ENCODE measurements around the gene FAM47E. TPM values are rescaled to one million over a fixed set of nuclear protein-coding genes. Genes with fewer than 3 reads are reported as not detected.

The FAM47E gene
- total and polyA plus RNA-seq, 4 donors, result 0.85 to 2.5 (median 1.7) TPM

GRCh38 chr4:76256968-76257367 is 5.4 kb downstream of the FAM47E start:
- no peaks in the 10 kb centered on the region for H3K36me3 ChIP-seq (ENCODE audit: control insufficient read depth in 4 of 4, insufficient read depth in 3 of 4, low read depth in 1 of 4, low read length in 3 of 4)
- no peak overlapping the region for H3K27ac ChIP-seq (ENCODE audit: low read depth in 1 of 2, low read length in 2 of 2)
- H3K4me1 ChIP-seq (ENCODE audit: control insufficient read depth in 4 of 4, insufficient read depth in 4 of 4, low read length in 3 of 4), result peaks cover 3 to 26% (median 13%) of the 10 kb centered on the region in 4 donors
- no peak overlapping the region for H3K4me3 ChIP-seq (ENCODE audit: low read depth in 1 of 3, low read length in 3 of 3)
- TF ChIP-seq YY1 (IDR thresholded peaks at IDR 0.05), result peak; percentile 20
- TF ChIP-seq RXRA (IDR thresholded peaks at IDR 0.05), result no peak
- no peak for TF ChIP-seq EGR1 (IDR thresholded peaks at IDR 0.05; ENCODE audit: low read depth in 2 of 2)
- TF ChIP-seq SP1 (IDR thresholded peaks at IDR 0.05), result peak; percentile 22
- no peak for TF ChIP-seq GABPA (IDR thresholded peaks at IDR 0.05 in 1 of 2, conservative IDR thresholded peaks at IDR 0.05 in 1 of 2)
- TF ChIP-seq REST (IDR thresholded peaks at IDR 0.05), result peak; percentile 74
- TF ChIP-seq FOXA1 (IDR thresholded peaks at IDR 0.05), result no peak
- no peak for TF ChIP-seq NR2F2 (IDR thresholded peaks at IDR 0.05)
- TF ChIP-seq FOXA2 (IDR thresholded peaks at IDR 0.05), result no peak
- TF ChIP-seq RAD21 (IDR thresholded peaks at IDR 0.05), result no peak
- no peak for TF ChIP-seq JUND (IDR thresholded peaks at IDR 0.05)
- TF ChIP-seq CTCF (IDR thresholded peaks at IDR 0.05; ENCODE audit: low read depth, low read length, missing input control), result no peak
- no peak for TF ChIP-seq TAF1 (conservative IDR thresholded peaks at IDR 0.05)
- TF ChIP-seq MAX (IDR thresholded peaks at IDR 0.05), result peak; percentile 28
- peak; percentile 48 to 61 for TF ChIP-seq HNF4A (conservative IDR thresholded peaks at IDR 0.05)
- H3K9me3 ChIP-seq (ENCODE audit: control insufficient read depth in 4 of 4, low read length in 3 of 4), result no peaks in the 10 kb centered on the region
- 57% methylated on average over 1 of the region's 1 CpG for WGBS
- no peak for DNase-seq (ENCODE audit: low spot score)
- H3K9ac ChIP-seq (ENCODE audit: low read depth in 1 of 2, low read length in 2 of 2), result no peak overlapping the region
- no peaks in the 10 kb centered on the region for H3K27me3 ChIP-seq (ENCODE audit: control insufficient read depth in 4 of 4, insufficient read depth in 4 of 4, low read length in 3 of 4)

GRCh38 chr4:76257824-76258223 is 6.3 kb downstream of the FAM47E start:
- Histone ChIP-seq H3K4me1 (ENCODE audit: control insufficient read depth in 4 of 4, insufficient read depth in 4 of 4, low read length in 3 of 4) (peaks cover 3 to 18% (median 12%) of the 10 kb centered on the region in 4 donors), H3K27ac (ENCODE audit: low read depth in 1 of 2, low read length in 2 of 2) (no peak overlapping the region), H3K9me3 (ENCODE audit: control insufficient read depth in 4 of 4, low read length in 3 of 4) (no peaks in the 10 kb centered on the region), H3K9ac (ENCODE audit: low read depth in 1 of 2, low read length in 2 of 2) (no peak overlapping the region), H3K4me3 (ENCODE audit: low read depth in 1 of 3, low read length in 3 of 3) (no peak overlapping the region), H3K36me3 (ENCODE audit: control insufficient read depth in 4 of 4, insufficient read depth in 3 of 4, low read depth in 1 of 4, low read length in 3 of 4) (no peaks in the 10 kb centered on the region), H3K27me3 (ENCODE audit: control insufficient read depth in 4 of 4, insufficient read depth in 4 of 4, low read length in 3 of 4) (no peaks in the 10 kb centered on the region)
- TF ChIP-seq CTCF (IDR thresholded peaks at IDR 0.05; ENCODE audit: low read depth, low read length, missing input control) (no peak), RAD21 (IDR thresholded peaks at IDR 0.05) (peak in 1 of 2 donors; percentile 10)
- no peak for DNase-seq (ENCODE audit: low spot score)
- 94% methylated on average over 3 of the region's 3 CpGs for WGBS

Data from liver (tissue), 9 donors.